GM04503 (cell line): Measurements from ENCODE around the gene DYNLT1.
A peak's percentile ranks its signal among the peaks of the same experiment; 100 is the strongest.
"Not testable (repeated sequence)": the region's sequence is repeated elsewhere in the genome, so short reads cannot be mapped to it uniquely, and the experiment has no call there.

Experiments
- DNase-seq: peaks from one replicate; pipeline ENCODE4 v3.0.0-alpha.2; 2012; ENCODE audit warnings: low read depth

Gene DYNLT1

DNA sequence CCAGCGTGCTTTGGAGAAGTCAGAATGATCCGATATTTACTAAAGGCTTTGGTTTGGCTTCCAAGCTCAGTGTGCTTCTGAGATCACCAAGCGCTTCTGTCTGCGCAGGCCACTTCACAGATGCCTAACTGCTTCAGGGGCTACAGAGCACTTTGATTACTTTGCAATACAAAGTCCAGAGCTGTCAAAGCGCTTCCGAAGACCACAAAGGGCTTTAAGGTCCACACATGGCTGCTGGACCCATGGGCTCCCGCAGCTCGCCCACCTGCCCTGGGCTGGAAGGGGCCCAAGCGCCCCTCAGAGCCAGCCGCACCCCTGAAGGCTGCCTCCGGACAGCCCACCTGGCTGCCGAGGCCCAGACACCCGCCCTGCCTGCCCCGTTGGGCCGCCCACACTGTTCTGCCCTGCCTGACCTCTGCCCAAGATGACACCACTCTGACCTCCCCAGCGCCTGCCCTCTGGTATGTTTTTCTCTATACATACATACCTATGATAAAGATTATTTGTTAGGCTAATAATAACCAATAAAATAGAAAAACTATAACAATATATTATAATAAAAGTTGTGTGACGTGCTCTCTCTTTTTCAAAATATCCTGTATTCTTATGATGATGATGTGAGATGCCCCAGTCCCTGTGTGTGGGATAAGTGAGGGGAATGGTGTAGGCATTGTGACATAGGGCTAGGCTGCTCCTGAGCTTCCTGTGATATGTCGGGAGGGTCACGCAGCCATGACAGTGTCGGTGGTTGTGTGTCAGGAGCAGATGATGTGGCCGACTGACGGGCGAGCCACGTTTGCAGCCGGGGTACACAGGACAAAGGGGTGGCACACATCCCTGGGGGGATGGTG is 22.6 kb downstream of the DYNLT1 start:
- no peak for DNase-seq

DNA sequence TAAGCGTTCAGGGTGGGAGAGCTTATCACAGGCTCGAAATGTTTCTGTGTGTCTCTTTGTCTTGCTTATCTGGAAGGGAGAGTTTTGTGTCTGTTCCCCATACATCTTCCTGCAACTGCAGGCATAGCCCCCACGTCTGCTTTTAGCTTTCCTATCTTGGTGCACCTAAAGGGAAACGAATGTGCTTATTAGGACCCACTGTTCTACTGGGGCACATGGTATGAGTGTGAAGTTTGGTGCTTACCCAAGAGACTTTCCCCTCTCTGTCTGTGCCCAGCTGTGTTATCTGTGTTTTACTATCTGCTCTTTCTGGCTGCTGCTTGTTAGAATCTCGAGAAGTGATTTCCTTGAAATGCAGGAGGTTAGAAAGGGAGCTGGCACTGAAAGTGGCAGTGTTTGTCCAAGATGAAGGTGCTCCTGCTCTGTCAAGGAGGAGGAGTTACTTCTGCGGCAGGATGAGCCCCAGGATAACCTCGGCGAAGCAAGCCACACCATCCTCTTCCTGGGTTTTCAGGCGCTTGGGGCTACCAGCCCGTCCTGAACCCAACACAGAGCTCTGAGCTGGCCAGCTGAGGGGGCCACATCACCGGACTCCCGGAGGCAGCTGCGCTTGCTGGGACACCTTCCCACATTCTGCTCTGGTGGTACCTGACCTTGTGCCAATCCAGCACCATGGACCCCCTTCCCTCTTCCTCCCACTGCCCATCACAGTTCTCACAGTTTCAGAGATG is 23.4 kb downstream of the DYNLT1 start:
- no peak for DNase-seq

DNA sequence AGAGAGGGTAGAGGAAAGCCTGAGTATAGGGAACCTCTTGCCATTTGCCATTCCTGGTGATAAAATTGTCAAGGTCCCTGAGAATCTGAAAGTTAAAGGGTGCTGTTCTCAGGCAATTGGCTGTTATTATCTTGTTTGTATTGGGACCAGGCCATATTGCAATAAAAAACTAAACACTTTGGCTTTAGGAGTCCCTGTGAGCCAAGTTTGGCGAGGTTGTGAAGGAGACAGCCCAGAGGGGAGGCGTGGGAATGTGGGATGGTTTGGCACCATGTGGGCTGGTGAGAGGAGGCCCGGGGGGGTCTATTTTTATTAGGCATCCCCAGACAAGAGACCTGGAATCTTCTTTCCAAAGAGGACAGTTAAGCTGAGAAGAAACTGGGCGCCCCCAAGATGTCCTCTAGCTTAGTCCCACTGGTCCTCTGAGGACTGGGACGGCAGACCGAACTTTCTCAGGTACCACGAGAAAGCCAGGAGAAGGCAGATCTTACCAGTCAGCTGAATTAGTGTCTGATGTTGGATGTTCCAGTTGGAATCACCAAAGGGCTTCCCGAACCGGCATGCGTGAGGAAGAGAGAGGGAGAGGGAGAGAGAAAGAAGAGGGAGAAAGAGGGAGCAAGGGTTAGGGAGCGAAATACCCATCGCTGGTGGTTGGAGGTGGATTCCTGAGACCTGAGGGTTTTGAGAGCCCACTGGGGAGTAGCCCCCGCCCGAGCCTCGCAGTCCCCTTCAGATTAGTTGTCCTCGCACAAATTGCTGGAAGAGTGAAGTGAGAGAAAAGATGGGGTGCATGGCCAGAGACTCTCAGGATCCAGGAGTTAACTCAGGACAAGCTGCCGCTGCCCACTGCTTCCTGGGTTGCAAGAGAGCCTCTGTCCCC is 24.4 kb downstream of the DYNLT1 start:
- DNase-seq: no peak

GRCh38 chr6:158618289-158618688 is 26.3 kb downstream of the DYNLT1 start:
- DNase-seq: not testable (repeated sequence)

- DNase-seq: not testable (repeated sequence)
Measured at GRCh38 chr6:158614606-158615005, 29.9 kb downstream of the DYNLT1 start.

DNA sequence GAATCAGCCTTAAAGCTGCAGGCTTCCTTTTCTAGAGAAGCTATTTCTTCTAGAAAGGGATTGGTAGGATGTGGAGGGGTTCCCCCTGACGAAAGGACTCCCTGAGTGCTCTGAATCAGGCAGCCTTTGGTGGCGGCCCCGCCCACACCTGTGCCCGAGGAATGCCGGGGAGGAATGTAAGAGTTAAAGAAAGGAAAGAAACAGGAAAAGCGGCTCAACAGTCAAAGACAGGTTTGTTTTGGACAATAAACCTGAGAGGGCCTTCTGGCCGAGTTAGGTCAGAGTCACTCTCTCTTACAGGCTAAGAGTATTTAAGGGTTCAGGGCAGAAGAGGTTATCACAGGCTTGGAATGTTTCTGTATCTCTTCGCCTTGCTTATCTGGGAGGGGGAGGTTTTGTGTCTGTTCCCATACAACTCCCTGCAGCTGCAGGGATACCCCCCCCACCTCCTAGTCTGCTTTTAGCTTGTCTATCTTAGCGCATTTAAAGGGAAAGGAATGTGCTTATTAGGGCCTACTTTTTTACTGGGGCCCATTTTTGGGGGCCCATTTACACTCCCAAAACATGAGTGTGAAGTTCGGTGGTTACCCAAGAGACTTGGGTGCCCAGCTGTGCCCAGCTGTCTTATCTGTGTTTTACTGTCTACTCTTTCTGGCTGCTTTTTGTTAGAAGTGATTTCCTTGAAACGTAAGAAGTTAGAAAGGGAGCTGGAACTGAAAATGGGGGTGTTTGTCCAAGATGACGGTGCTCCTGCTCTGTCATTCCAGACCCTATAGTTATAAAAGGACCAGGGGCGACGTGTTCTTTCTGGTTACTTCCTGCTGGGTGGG is 32.8 kb downstream of the DYNLT1 start:
- DNase-seq: no peak

DNA sequence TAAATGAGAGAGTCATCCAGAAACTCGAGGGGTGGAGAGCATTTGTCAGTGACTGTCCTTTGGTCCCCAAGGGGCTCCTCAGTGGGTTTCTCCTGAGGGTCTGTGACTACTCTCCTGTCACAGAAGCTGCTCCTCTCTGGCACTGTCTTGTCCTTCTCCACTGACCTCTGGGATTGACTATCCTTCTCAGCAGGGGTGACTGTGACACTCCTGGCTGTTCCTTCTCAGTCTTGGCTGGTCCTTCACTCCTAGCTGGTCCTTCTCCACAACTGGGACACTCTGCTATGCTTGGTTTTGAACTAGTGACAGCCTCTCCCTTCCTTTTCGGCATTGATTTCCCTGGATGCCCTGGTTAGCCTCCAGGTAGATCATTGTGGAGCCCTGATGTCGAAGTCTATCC is 33.5 kb downstream of the DYNLT1 start:
- DNase-seq: no peak

GRCh38 chr6:158610319-158610968 is 34.1 kb downstream of the DYNLT1 start:
- DNase-seq: no peak

GRCh38 chr6:158609455-158610155 is 34.9 kb downstream of the DYNLT1 start:
- DNase-seq: no peak

- no peak for DNase-seq
Measured at GRCh38 chr6:158608221-158608620, 36.3 kb downstream of the DYNLT1 start.

DNA sequence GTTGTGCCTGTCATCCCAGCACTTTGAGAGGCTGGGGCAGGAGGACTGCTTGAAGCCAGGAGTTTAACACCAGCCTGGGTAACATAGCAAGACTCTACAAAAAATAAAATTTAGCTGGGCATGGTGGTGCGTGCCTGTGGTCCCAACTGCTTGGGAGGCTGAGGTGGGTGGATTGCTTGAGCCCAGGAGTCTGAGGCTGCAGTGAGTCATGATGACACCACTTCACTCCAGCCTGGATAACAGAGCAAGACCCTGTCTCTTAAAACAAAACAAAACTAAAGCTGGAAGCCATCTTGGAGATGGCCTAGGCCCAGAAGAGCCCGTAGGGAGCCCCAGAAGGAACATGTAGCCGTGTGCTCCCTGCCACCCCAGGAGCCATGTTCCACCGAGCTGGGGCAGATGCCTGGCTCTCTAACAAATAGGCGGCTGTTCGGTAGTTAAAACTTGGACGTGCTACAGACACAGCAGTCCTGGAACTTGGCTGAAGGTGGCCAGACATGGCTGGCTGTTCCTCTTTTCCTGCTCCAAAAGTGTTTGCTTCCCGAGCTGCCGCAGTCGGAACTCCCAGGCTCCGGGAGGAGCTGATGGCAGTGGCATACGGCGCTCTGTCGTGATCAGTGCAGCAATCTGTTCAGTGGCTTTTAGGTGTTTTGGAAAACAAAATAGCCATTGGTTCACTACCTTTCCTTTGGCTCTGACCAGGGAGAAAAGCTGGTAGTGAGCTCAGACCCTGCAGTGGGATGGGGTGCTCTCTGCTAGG is 37.0 kb downstream of the DYNLT1 start:
- DNase-seq: no peak

DNA sequence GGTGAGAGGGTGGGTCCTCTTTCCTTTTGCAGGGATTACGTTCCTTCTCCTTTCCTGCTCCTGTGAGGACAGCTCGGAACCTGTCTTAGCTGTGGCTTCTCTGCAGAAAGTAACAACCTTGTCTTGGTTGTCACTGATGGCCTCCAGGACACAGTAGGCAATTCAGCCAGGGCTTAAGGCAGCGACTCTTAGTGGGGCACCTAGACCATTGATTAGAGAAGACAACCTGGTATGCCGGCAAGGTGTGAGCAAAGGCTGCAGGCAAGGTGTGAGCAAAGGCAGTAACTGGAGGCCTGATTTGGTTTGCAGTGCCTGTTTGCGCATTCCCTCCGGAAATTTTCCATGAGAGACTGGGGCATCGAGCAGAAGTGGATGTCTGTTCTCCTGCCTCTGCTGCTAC is 37.6 kb downstream of the DYNLT1 start:
- DNase-seq: no peak

GRCh38 chr6:158606011-158606410 is 38.5 kb downstream of the DYNLT1 start:
- not testable (repeated sequence) for DNase-seq

DNA sequence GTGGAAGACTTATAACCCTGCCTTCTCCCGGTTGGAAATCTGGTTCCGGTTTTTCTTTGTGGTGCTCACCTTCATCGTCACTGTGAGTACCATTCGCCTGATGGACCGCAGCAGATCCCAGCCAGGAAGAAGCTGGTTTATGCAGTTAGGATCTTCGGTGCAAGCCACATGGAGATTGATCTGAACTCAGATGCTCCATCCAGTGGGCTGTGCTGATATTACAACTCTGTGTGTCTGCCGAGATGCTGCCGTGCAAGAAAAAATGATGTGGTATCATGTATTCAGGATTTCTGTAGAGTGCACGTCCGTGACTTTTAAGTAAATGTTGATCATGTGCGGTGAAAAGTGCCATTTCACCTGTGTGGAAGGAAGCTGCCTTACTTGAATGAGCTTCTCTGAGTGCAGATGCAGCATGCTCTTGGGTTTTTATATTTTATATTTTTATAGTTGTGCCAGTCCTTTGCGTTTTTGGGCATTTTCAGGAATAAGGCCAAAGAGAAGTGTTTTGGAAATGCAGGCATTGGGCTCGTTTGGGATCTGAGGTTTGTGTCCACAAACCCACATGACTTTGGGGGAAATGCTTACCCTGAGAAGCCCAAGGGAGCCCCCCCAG is 39.2 kb downstream of the DYNLT1 start:
- DNase-seq: peak; percentile 34

- no peak for DNase-seq
Measured at GRCh38 chr6:158604048-158604406, 40.5 kb downstream of the DYNLT1 start.

GRCh38 chr6:158603261-158604047 is 41.1 kb downstream of the DYNLT1 start:
- DNase-seq: no peak

- DNase-seq: no peak
Measured at GRCh38 chr6:158599635-158600034, 44.9 kb downstream of the DYNLT1 start.

DNA sequence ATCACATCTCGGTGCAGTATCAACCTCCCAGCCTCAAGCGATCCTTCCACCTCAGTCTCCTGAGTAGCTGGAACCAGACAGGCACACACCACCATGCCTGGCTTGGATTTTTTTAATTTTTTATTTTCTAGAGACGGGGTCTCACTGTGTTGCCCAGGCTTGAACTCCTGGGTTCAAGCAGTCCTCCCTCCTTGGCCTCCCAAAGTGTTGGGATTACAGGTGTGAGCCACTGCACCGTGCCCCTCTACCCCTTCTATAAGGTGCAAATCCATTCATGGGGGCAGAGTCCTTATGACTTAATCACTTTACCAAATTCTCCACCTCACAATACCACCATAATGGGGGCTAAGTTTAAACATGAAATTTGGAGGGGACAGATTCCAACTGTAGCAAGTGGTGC is 47.0 kb downstream of the DYNLT1 start:
- DNase-seq: no peak
